SH-SY5Y (cell line): Measurements from ENCODE around the gene COL4A4.

Experiments
- GATA2 ChIP-seq: IDR thresholded peaks from 2 replicates; pipeline ENCODE4 v1.6.1; 2011; ENCODE audit warnings: mild to moderate bottlenecking, low read depth, low read length
- GATA3 ChIP-seq: IDR thresholded peaks from 2 replicates; pipeline ENCODE4 v1.6.1; 2011; ENCODE audit warnings: low read depth, mild to moderate bottlenecking, low read length, moderate library complexity

DNA sequence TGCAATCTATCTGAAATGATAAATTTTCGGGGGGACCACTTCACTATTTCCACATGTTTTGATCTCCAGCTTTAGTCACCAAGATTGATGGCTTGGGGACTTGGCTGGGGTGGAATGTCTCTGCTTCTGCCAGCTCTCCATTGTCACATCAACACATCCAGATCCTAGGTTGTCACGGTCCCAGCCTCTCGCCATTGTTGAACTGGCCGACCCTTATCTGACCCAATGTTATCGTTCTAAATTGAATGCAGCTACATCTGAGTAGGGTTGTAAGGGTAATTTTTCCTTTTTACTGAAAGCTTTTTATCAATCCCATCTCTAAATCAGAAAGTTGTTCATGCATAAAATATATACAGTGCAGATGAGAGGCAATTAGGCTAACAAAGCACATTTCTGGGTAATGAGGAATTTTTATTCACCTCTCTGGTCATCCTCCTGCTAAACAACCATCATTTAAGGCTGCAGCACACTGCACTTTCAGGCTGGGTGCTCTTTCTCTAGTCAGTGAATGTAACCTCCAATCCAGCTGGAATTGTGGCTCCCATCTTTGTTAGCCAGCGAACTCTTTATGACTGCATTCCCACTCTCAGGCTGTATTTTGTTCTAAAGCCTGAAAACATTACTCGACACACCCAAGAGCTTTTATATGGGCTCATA, 128.2 kb downstream of the COL4A4 start:
- TF ChIP-seq GATA2, result peak; percentile 86
- TF ChIP-seq GATA3, result peak; percentile 30; the same call in 1 of the 2 replicates
